ENCODE data around the gene THTPA. TPM values are rescaled to one million over a fixed set of nuclear protein-coding genes. Genes with fewer than 3 reads are reported as not detected.

THTPA gene
- total RNA-seq, 1 donor from 2014 or later = 19.3 TPM

- Mint-ChIP-seq H3K4me3 (ENCODE audit: unreplicated experiment) (peak overlapping the region; percentile 97), H3K27ac (ENCODE audit: unreplicated experiment) (peak overlapping the region; percentile 52), H3K9me3 (ENCODE audit: unreplicated experiment) (peaks cover 10% of the 10 kb centered on the region), H3K4me1 (ENCODE audit: low read depth, unreplicated experiment) (peaks cover 18% of the 10 kb centered on the region), H3K36me3 (ENCODE audit: unreplicated experiment) (peaks cover 4% of the 10 kb centered on the region), H3K27me3 (ENCODE audit: unreplicated experiment) (peaks cover 19% of the 10 kb centered on the region)
- TF ChIP-seq CTCF (IDR thresholded peaks at IDR 0.05; ENCODE audit: partially characterized antibody, unreplicated experiment) = no peak
- peak; percentile 8 for DNase-seq
Measured at GRCh38 chr14:23566112-23566777, 10.2 kb downstream of the THTPA start.

GRCh38 chr14:23566778-23567185, 10.7 kb downstream of the THTPA start:
- Mint-ChIP-seq H3K27ac (ENCODE audit: unreplicated experiment) (peak overlapping the region; percentile 48), H3K9me3 (ENCODE audit: unreplicated experiment) (peaks cover 12% of the 10 kb centered on the region), H3K4me1 (ENCODE audit: low read depth, unreplicated experiment) (peaks cover 19% of the 10 kb centered on the region), H3K36me3 (ENCODE audit: unreplicated experiment) (peaks cover 4% of the 10 kb centered on the region), H3K4me3 (ENCODE audit: unreplicated experiment) (peak overlapping the region; percentile 97), H3K27me3 (ENCODE audit: unreplicated experiment) (peaks cover 16% of the 10 kb centered on the region)
- no peak for TF ChIP-seq CTCF (IDR thresholded peaks at IDR 0.05; ENCODE audit: partially characterized antibody, unreplicated experiment)
- no peak for DNase-seq

- Mint-ChIP-seq H3K27me3 (ENCODE audit: unreplicated experiment) (peaks cover 21% of the 10 kb centered on the region), H3K36me3 (ENCODE audit: unreplicated experiment) (peaks cover 4% of the 10 kb centered on the region), H3K9me3 (ENCODE audit: unreplicated experiment) (peaks cover 12% of the 10 kb centered on the region), H3K4me3 (ENCODE audit: unreplicated experiment) (peak within 1 kb of the TSS; percentile 97), H3K27ac (ENCODE audit: unreplicated experiment) (peak within 1 kb of the TSS; percentile 62), H3K4me1 (ENCODE audit: low read depth, unreplicated experiment) (peaks cover 22% of the 10 kb centered on the region)
- no peak for TF ChIP-seq CTCF (IDR thresholded peaks at IDR 0.05; ENCODE audit: partially characterized antibody, unreplicated experiment)
- DNase-seq = peak; percentile 84
Measured at GRCh38 chr14:23567186-23568020, 11.3 kb downstream of the THTPA start, which contains the start of gene AP1G2. TSS of gene AP1G2 (minus strand) at chr14:23567791. CDS start at chr14:23567314, 477 bp downstream.

GRCh38 chr14:23568021-23568599, 12.0 kb downstream of the THTPA start:
- peaks cover 12% of the 10 kb centered on the region for H3K9me3 Mint-ChIP-seq (ENCODE audit: unreplicated experiment)
- peaks cover 4% of the 10 kb centered on the region for H3K36me3 Mint-ChIP-seq (ENCODE audit: unreplicated experiment)
- peaks cover 21% of the 10 kb centered on the region for H3K27me3 Mint-ChIP-seq (ENCODE audit: unreplicated experiment)
- peak overlapping the region; percentile 97 for H3K4me3 Mint-ChIP-seq (ENCODE audit: unreplicated experiment)
- peak overlapping the region; percentile 43 for H3K27ac Mint-ChIP-seq (ENCODE audit: unreplicated experiment)
- TF ChIP-seq CTCF (IDR thresholded peaks at IDR 0.05; ENCODE audit: partially characterized antibody, unreplicated experiment) = no peak
- peaks cover 20% of the 10 kb centered on the region for H3K4me1 Mint-ChIP-seq (ENCODE audit: low read depth, unreplicated experiment)
- no peak for DNase-seq

Data from glutamatergic neuron (in vitro differentiated cells).